Fibroblast of lung (primary cell): ENCODE data around the gene PDZK1IP1. TPM values are rescaled to one million over a fixed set of nuclear protein-coding genes. Genes with fewer than 3 reads are reported as not detected.
"Not testable (repeated sequence)": the region's sequence is repeated elsewhere in the genome, so short reads cannot be mapped to it uniquely, and the experiment has no call there.

Experiments
- DNase-seq, 2 donors: peaks; one replicate each; pipeline versions ENCODE4 v3.0.0 to v3.0.0-alpha.2; 2010; ENCODE audit warnings: low read depth in 2 of 2
- H2AFZ ChIP-seq: 2 replicates; pipeline ENCODE4 v1.5.1; 2012; ENCODE audit warnings: low read length, control low read depth, inconsistent platforms
- H3K27ac ChIP-seq: 2 replicates; pipeline ENCODE4 v1.5.1; 2011; ENCODE audit warnings: low read length, control low read depth; ENCODE audit not compliant: insufficient read depth
- H3K27me3 ChIP-seq: 2 replicates; pipeline ENCODE4 v1.5.1; 2011; ENCODE audit warnings: mild to moderate bottlenecking, low read length; ENCODE audit not compliant: control insufficient read depth, insufficient read depth
- H3K36me3 ChIP-seq: 2 replicates; pipeline ENCODE4 v1.5.1; 2011; ENCODE audit warnings: low read length; ENCODE audit not compliant: control insufficient read depth, insufficient read depth
- H3K4me1 ChIP-seq: 2 replicates; pipeline ENCODE4 v1.5.1; 2011; ENCODE audit warnings: low read length; ENCODE audit not compliant: control insufficient read depth, insufficient read depth; ENCODE audit errors: extremely low read depth
- H3K4me2 ChIP-seq: 2 replicates; pipeline ENCODE4 v1.5.1; 2011; ENCODE audit warnings: low read length, control low read depth; ENCODE audit not compliant: insufficient read depth; ENCODE audit errors: extremely low read depth
- H3K4me3 ChIP-seq, 4 experiments: fragments of 200-600 bp in 1 of 4; sonication (generic) in 1 of 4; replicated peaks in 1 of 4; 2 replicates each; pipeline ENCODE4 v1.5.1; 2011 to 2016; ENCODE audit warnings: low read length in 4 of 4, low read depth in 3 of 4, mild to moderate bottlenecking in 3 of 4, control low read depth in 2 of 4, inconsistent platforms in 1 of 4, mixed read lengths in 1 of 4; ENCODE audit not compliant: insufficient read depth in 1 of 4; ENCODE audit errors: control extremely low read depth in 1 of 4
- H3K79me2 ChIP-seq: 2 replicates; pipeline ENCODE4 v1.5.1; 2012; ENCODE audit warnings: mild to moderate bottlenecking, low read length, inconsistent platforms; ENCODE audit not compliant: control insufficient read depth, insufficient read depth
- H3K9ac ChIP-seq: 2 replicates; pipeline ENCODE4 v1.5.1; 2011; ENCODE audit warnings: mild to moderate bottlenecking, low read length, control low read depth; ENCODE audit not compliant: insufficient read depth
- H3K9me3 ChIP-seq: 2 replicates; pipeline ENCODE4 v1.5.1; 2012; ENCODE audit warnings: low read depth, low read length; ENCODE audit not compliant: control insufficient read depth, insufficient read depth
- H4K20me1 ChIP-seq: 2 replicates; pipeline ENCODE4 v1.5.1; 2011; ENCODE audit warnings: low read length; ENCODE audit not compliant: control insufficient read depth, insufficient read depth; ENCODE audit errors: extremely low read depth
- EZH2 ChIP-seq: IDR thresholded peaks from 2 replicates; pipeline ENCODE4 v1.5.1; 2012; ENCODE audit warnings: low read length, control low read depth, mild to moderate bottlenecking; ENCODE audit errors: missing control alignments
- polyA plus RNA-seq, 2 donors: library from polyadenylated mRNA; depleted of rRNA in 1 of 2; stranded (reverse) in 1 of 2; unstranded in 1 of 2; fragments of >200 nt; gene quantifications; 2 replicates each; pipeline ENCODE4 v1.2.1, GENCODE V29; 2011 to 2012; ENCODE audit warnings: missing spikeins in 1 of 2
- total RNA-seq: library from RNA; depleted of rRNA; stranded (reverse); fragments of >200 nt; gene quantifications from 2 replicates; pipeline ENCODE4 v1.2.1, GENCODE V29; 2014
- TF ChIP-seq, protein P1 (sequence below), 2 donors: IDR thresholded peaks in 1 of 2; conservative IDR thresholded peaks in 1 of 2; 1 replicate in 1 of 2; 2 replicates in 1 of 2; pipeline ENCODE4 v1.5.1; 2011 to 2012; ENCODE audit warnings: low read length in 2 of 2, control low read depth in 1 of 2, inconsistent platforms in 1 of 2, low read depth in 1 of 2, mild to moderate bottlenecking in 1 of 2

PDZK1IP1 gene
- total and polyA plus RNA-seq, 2 donors (not counting 1 experiment from before 2014, with no cell fraction given): not detected

- Histone ChIP-seq H3K4me1 (peaks cover 2% of the 10 kb centered on the region), H2AFZ (no peak overlapping the region), H3K27me3 (peaks cover 4% of the 10 kb centered on the region), H3K9ac (no peak overlapping the region), H3K4me2 (no peak overlapping the region), H3K36me3 (no peaks in the 10 kb centered on the region), H3K27ac (no peak overlapping the region), H3K79me2 (no peaks in the 10 kb centered on the region), H3K4me3 (no peak overlapping the region), H3K9me3 (no peaks in the 10 kb centered on the region), H4K20me1 (no peaks in the 10 kb centered on the region)
- DNase-seq: no peak
- no peak for TF ChIP-seq EZH2
- TF ChIP-seq, protein P1, sequence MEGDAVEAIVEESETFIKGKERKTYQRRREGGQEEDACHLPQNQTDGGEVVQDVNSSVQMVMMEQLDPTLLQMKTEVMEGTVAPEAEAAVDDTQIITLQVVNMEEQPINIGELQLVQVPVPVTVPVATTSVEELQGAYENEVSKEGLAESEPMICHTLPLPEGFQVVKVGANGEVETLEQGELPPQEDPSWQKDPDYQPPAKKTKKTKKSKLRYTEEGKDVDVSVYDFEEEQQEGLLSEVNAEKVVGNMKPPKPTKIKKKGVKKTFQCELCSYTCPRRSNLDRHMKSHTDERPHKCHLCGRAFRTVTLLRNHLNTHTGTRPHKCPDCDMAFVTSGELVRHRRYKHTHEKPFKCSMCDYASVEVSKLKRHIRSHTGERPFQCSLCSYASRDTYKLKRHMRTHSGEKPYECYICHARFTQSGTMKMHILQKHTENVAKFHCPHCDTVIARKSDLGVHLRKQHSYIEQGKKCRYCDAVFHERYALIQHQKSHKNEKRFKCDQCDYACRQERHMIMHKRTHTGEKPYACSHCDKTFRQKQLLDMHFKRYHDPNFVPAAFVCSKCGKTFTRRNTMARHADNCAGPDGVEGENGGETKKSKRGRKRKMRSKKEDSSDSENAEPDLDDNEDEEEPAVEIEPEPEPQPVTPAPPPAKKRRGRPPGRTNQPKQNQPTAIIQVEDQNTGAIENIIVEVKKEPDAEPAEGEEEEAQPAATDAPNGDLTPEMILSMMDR (conservative IDR thresholded peaks at IDR 0.05 in 1 of 2, IDR thresholded peaks at IDR 0.05 in 1 of 2; ENCODE audit: low read depth in 1 of 2, low read length in 2 of 2): no peak
Observed at GRCh38 chr1:47194311-47194710, 4.5 kb upstream of the PDZK1IP1 start.

GRCh38 chr1:47193496-47193895, 3.7 kb upstream of the PDZK1IP1 start:
- DNase-seq, H3K36me3 ChIP-seq, H3K27me3 ChIP-seq, H3K4me3 ChIP-seq, H4K20me1 ChIP-seq, H3K4me1 ChIP-seq, H3K9ac ChIP-seq, H3K9me3 ChIP-seq, H3K27ac ChIP-seq, H3K4me2 ChIP-seq, H3K79me2 ChIP-seq, H2AFZ ChIP-seq: not testable (repeated sequence)

- DNase-seq: peak; percentile 40 to 60
- Histone ChIP-seq H2AFZ (no peak overlapping the region), H3K9me3 (no peaks in the 10 kb centered on the region), H3K27ac (no peak overlapping the region), H3K27me3 (no peaks in the 10 kb centered on the region), H3K4me2 (no peak overlapping the region), H3K79me2 (no peaks in the 10 kb centered on the region), H3K4me3 (no peak overlapping the region), H3K36me3 (no peaks in the 10 kb centered on the region), H3K4me1 (peaks cover 2% of the 10 kb centered on the region), H3K9ac (no peak overlapping the region), H4K20me1 (no peaks in the 10 kb centered on the region)
- TF ChIP-seq EZH2: no peak
- TF ChIP-seq, protein P1 (conservative IDR thresholded peaks at IDR 0.05 in 1 of 2, IDR thresholded peaks at IDR 0.05 in 1 of 2; ENCODE audit: low read depth in 1 of 2, low read length in 2 of 2): peak; percentile 97 to 99
Observed at GRCh38 chr1:47192458-47193384, 2.9 kb upstream of the PDZK1IP1 start.
